Activated CD8-positive, alpha-beta T cell treated with anti-CD3 and anti-CD28 coated beads, Interleukin-2, amount 10 ng/mL, durations not matched to agents 7 days and 5 days (primary cell): ENCODE data around the gene LDB3. TPM values are rescaled to one million over a fixed set of nuclear protein-coding genes. Genes with fewer than 3 reads are reported as not detected.

Source experiments
- ATAC-seq: fragments of 150-1000 bp; cut with Tn5 transposase; one replicate; pipeline ENCODE4 v1.10.0; 2021; ENCODE audit warnings: moderate library complexity
- CTCF ChIA-PET: fragments of 350-600 bp; sonication (Branson Sonifier 250); formaldehyde crosslinking; loops from one replicate; lab custom pipeline; 2021; ENCODE audit warnings: antibody characterized with exemption; lab: Charles Lee
- POLR2A ChIA-PET: fragments of 350-600 bp; sonication (Branson Sonifier 250); formaldehyde crosslinking; loops from one replicate; lab custom pipeline; 2021; ENCODE audit warnings: antibody characterized with exemption; lab: Charles Lee
- DNase-seq: peaks from one replicate; pipeline ENCODE4 v3.0.0-alpha.2; 2020
- H3K27ac Mint-ChIP-seq: one replicate; pipeline ENCODE4 v1.8.0; 2021; ENCODE audit warnings: mild to moderate bottlenecking, mixed read lengths
- H3K27me3 Mint-ChIP-seq: one replicate; pipeline ENCODE4 v1.8.0; 2021; ENCODE audit warnings: low read depth, mixed read lengths
- H3K36me3 Mint-ChIP-seq: one replicate; pipeline ENCODE4 v1.8.0; 2021; ENCODE audit warnings: low read depth, mixed read lengths
- H3K4me1 Mint-ChIP-seq: one replicate; pipeline ENCODE4 v1.8.0; 2021; ENCODE audit warnings: low read depth, mixed read lengths
- H3K4me3 Mint-ChIP-seq: one replicate; pipeline ENCODE4 v1.8.0; 2021; ENCODE audit warnings: mild to moderate bottlenecking, mixed read lengths
- H3K9me3 Mint-ChIP-seq: one replicate; pipeline ENCODE4 v1.8.0; 2022; ENCODE audit warnings: mixed read lengths; ENCODE audit not compliant: insufficient read depth
- total RNA-seq, 2 experiments: library from RNA; stranded (reverse); gene quantifications; one replicate each; pipeline ENCODE4 v1.2.3, GENCODE V29; 2021

LDB3 gene
- total RNA-seq, 2 experiments from 2014 or later = 0.05 TPM; not detected in 1

DNA sequence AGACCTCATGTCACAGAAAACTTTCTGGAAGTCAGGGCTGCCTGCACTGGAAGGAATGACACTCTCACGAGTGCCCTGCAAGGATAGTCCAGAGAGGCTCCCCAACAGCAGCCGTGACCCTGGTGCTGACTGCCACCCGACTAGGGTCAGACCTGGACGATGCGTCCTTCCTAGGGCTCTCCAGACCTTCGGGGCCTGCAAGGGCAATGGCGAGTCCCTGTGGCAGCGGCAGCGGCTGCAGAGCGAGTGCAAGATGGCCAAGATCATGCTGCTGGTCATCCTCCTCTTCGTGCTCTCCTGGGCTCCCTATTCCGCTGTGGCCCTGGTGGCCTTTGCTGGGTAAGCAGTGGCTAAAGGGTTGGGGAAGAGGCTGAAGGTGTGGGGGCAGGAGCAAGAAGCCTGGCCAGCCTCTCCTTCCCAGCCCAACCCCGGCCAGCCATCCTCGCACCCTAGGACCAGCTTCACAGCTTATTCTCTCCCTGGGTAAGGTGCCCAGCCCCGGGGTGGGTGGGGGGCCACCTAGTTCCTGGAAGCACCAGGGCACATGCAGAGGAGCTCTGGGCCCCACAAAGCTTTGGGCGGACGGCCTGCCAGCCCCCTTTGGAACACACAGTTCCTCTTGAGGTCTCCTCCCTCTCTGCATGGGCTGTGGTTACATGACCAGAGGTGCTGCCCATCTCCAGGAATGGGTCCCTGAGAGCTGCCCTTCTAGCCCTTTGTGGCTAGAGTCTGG, 8.4 kb upstream of the LDB3 start:
- no peak overlapping the region for H3K27ac Mint-ChIP-seq
- DNase-seq = no peak
- ATAC-seq = no peak
- H3K36me3 Mint-ChIP-seq = no peaks in the 10 kb centered on the region
- CTCF ChIA-PET = no interaction called here
- POLR2A ChIA-PET = no interaction called here
- no peaks in the 10 kb centered on the region for H3K4me1 Mint-ChIP-seq
- no peaks in the 10 kb centered on the region for H3K27me3 Mint-ChIP-seq
- H3K9me3 Mint-ChIP-seq = no peaks in the 10 kb centered on the region
- no peak overlapping the region for H3K4me3 Mint-ChIP-seq

- no peaks in the 10 kb centered on the region for H3K27me3 Mint-ChIP-seq
- ChIA-PET POLR2A (no interaction called here), CTCF (no interaction called here)
- no peaks in the 10 kb centered on the region for H3K4me1 Mint-ChIP-seq
- no peak overlapping the region for H3K27ac Mint-ChIP-seq
- ATAC-seq (no peak), DNase-seq (no peak)
- no peaks in the 10 kb centered on the region for H3K36me3 Mint-ChIP-seq
- H3K9me3 Mint-ChIP-seq = no peaks in the 10 kb centered on the region
- no peak overlapping the region for H3K4me3 Mint-ChIP-seq
Observed at GRCh38 chr10:86661161-86662025, 6.9 kb upstream of the LDB3 start.

DNA sequence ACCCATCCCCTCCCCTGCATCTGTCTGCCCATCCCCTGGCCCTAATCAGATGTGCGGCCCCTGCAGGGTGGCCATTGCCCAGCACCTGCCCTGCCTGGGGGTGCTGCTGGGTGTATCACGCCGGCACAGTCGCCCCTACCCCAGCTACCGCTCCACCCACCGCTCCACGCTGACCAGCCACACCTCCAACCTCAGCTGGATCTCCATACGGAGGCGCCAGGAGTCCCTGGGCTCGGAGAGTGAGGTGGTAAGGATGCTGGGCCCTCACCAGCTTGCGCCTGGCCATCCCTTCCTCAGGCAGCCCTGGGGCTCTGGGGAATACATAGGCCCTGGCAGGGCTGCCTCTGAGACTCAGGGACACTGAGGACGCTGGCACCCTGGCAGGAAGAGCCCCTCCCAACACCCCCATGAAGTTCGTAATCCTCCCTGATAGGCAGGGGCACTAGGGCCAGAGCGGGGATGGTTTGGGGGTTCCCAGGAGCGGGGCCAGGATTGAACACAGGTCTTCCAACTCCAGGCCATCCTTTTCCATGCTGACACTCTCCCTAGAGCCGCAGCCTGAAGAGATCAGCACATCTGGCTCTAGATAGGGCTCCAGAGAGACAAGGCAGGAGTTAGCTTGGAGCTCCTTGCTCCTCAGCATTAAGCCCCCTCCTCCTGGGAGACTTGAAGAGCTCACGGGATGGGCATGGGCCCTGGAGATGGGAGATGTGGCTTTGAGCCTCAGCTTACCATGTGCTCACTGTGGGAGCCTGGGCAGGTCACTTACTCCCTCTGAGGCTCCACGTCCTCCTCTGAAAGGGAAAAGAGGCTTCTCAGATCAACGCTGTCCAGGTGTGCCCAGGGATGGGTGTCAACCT, 5.9 kb upstream of the LDB3 start:
- Mint-ChIP-seq H3K4me3 (no peak overlapping the region), H3K27ac (no peak overlapping the region), H3K36me3 (no peaks in the 10 kb centered on the region), H3K4me1 (no peaks in the 10 kb centered on the region), H3K9me3 (no peaks in the 10 kb centered on the region), H3K27me3 (no peaks in the 10 kb centered on the region)
- ATAC-seq (no peak), DNase-seq (no peak)
- ChIA-PET POLR2A (no interaction called here), CTCF (no interaction called here)

DNA sequence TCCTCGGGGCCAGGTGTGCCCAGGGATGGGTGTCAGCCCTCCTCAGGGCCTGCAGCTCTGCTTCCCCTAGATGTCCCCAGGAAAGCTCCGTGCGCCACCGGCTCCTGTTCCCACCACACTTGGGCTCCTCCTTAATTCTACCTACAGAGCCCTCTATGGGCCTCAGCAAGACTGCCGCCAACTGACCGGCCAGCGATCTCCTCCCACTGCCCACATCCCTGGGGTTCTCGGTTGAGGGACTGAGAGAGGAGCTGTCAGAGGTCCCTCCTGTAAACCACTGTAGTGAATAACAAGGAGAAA, 5.3 kb upstream of the LDB3 start:
- POLR2A ChIA-PET = no interaction called here
- no peaks in the 10 kb centered on the region for H3K9me3 Mint-ChIP-seq
- DNase-seq (no peak), ATAC-seq (no peak)
- CTCF ChIA-PET = no interaction called here
- no peaks in the 10 kb centered on the region for H3K27me3 Mint-ChIP-seq
- no peak overlapping the region for H3K27ac Mint-ChIP-seq
- H3K4me1 Mint-ChIP-seq = no peaks in the 10 kb centered on the region
- H3K36me3 Mint-ChIP-seq = no peaks in the 10 kb centered on the region
- no peak overlapping the region for H3K4me3 Mint-ChIP-seq

DNA sequence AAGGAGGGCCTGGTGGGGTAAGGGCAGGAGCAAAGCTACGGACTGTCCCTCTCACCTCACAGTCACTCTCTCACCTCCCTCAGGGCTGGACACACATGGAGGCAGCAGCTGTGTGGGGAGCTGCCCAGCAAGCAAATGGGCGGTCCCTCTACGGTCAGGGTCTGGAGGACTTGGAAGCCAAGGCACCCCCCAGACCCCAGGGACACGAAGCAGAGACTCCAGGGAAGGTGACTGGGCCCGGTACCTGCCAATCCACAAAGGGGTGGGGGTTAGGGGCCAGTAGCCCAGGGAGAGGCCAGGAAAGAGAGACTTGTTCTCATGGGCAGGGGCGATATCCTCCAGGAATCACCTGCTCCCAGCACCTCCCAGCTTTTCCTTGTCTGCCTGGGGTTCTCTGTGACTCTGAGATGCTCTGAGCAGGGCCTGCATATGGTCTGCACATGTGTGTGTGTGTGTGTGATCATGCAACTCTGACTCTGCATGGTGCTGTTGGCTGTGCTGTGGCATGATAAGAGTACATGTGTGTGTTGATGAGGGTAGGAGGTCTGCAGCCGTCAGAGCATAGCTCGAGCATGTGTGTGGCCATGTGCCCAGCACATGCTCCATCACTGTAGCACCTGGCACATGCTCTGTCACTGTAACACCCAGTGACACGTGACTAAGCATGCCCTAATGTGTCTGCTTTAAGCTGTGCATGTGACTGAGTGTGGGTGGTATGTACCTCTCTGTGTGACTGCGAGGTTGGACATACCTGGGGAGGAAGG, 4.6 kb upstream of the LDB3 start:
- CTCF ChIA-PET = no interaction called here
- DNase-seq (no peak), ATAC-seq (no peak)
- H3K36me3 Mint-ChIP-seq = no peaks in the 10 kb centered on the region
- no peaks in the 10 kb centered on the region for H3K4me1 Mint-ChIP-seq
- POLR2A ChIA-PET = interaction anchor here (0.6 kb wide), 1 partner anchor 732 kb away, joined by 3 read pairs; no protein-coding TSS in a partner anchor
- H3K27ac Mint-ChIP-seq = no peak overlapping the region
- no peaks in the 10 kb centered on the region for H3K9me3 Mint-ChIP-seq
- no peaks in the 10 kb centered on the region for H3K27me3 Mint-ChIP-seq
- no peak overlapping the region for H3K4me3 Mint-ChIP-seq

DNA sequence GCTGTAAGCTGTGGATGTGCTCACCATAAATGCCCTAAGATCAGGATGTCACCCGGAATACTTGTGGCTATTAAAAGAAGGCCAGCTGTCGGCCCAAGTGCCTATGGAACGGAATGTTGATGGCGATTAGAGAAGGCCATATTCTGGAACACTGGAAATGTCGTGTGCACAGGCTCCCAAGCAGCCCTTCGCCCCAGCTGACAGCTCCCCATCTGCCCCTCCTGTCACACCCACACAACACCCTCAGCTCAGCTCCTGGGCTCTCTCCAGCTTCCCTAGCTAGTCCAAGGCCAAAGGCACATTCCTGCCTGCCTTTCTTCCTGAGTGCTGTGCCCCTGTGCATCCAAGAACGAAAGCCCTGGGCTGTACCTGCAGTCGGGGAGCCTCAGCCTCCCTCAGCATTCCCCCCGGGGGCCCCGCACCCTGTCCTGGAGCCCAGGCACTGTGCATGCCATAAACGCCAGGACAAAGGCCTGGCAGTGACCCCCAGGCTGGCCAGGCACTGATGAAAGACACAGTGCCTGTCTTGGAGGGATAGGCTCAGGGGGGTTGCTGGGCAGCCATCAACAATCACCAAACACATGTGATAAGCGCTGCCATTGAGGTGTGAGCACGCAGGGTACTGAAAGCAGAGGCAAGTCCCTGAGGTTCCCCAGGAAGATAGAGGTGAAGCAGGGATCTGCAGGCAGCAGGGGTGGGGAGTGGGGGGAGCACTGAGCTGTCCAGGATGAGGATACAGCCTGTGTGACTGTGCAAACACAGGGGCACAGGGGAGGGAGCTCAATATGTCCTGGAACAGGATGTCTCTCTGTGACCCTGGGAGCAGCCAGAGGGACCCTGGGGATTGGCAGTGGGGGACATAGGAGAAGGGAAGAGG, 3.7 kb upstream of the LDB3 start:
- ChIA-PET CTCF (no interaction called here), POLR2A (interaction anchor here (0.6 kb wide), 1 partner anchor 733 kb away, joined by 3 read pairs; no protein-coding TSS in a partner anchor)
- ATAC-seq (no peak), DNase-seq (no peak)
- H3K27ac Mint-ChIP-seq = no peak overlapping the region
- H3K36me3 Mint-ChIP-seq = no peaks in the 10 kb centered on the region
- H3K4me1 Mint-ChIP-seq = no peaks in the 10 kb centered on the region
- H3K4me3 Mint-ChIP-seq = no peak overlapping the region
- H3K27me3 Mint-ChIP-seq = no peaks in the 10 kb centered on the region
- no peaks in the 10 kb centered on the region for H3K9me3 Mint-ChIP-seq

DNA sequence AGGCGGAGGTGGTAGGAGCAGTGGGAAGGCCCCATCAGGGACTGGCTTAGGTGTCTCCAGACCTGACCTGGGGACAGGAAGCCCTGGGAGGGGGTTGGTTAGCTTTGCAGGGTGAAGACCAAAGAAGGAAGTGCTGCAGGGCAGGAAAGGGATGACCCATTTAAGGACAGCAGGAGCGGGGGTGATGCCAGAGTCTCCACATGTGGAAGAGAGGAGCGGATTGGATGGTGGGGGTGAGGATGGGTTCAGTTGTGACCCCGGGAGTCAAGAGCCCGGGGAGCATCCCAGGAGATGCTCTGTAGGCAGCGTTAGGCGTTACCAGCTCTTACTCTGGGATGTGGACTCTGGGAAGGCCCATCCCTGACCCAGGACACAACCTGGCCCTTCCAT, 3.1 kb upstream of the LDB3 start:
- Mint-ChIP-seq H3K4me3 (no peak overlapping the region), H3K9me3 (no peaks in the 10 kb centered on the region), H3K27me3 (no peaks in the 10 kb centered on the region), H3K27ac (no peak overlapping the region), H3K36me3 (no peaks in the 10 kb centered on the region), H3K4me1 (no peaks in the 10 kb centered on the region)
- no peak for ATAC-seq
- DNase-seq = no peak
- ChIA-PET CTCF (interaction anchor here (1.2 kb wide), 1 partner anchor 28 kb away, joined by 4 read pairs; no protein-coding TSS in a partner anchor), POLR2A (no interaction called here)

- Mint-ChIP-seq H3K36me3 (no peaks in the 10 kb centered on the region), H3K4me3 (no peak overlapping the region), H3K27ac (no peak overlapping the region), H3K27me3 (no peaks in the 10 kb centered on the region), H3K4me1 (no peaks in the 10 kb centered on the region), H3K9me3 (no peaks in the 10 kb centered on the region)
- POLR2A ChIA-PET = no interaction called here
- no peak for DNase-seq
- no peak for ATAC-seq
- CTCF ChIA-PET = interaction anchor here (1.2 kb wide), 1 partner anchor 27 kb away, joined by 4 read pairs; no protein-coding TSS in a partner anchor
Observed at GRCh38 chr10:86665868-86666267, 2.4 kb upstream of the LDB3 start.

- POLR2A ChIA-PET = no interaction called here
- ATAC-seq = no peak
Observed at GRCh38 chr10:86666538-86666937, 1.8 kb upstream of the LDB3 start.

DNA sequence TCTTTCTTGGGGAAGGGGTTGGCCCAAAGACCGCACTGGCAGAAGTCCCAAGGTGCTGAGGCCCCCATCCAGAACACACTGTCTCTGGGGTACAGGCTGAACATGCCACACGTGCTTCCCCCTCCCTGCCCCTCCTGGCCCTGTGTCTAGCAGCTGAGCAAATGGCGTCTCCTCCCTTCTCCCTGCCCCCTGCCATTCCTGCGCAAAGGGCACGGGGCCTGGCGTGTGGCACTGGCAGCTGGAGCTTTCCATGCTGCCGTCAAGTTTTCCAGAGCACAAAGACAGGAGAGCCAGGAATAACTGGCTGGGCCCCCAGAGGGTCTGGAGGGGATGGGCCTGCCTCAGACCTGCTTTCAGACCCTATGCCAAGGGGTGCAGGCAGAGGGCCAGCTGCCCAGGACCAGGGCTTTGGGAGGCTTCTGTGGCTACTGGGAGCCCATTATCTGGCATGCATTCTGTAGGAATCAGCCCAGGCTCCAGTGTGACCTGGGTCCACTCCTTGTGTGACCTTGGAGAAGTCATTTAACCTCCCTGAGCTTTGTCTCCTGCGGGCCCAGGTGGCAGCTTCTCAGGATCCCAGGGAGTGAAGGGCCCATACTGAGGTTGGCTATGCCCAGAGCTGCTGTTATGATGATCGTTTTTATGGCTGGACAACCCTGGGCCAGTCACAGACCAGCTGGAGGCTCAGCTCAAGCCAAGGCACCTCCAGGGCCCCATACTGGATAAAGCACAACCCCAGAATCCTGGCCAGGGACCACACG, 710 bp upstream of the LDB3 start:
- ChIA-PET POLR2A (no interaction called here), CTCF (no interaction called here)
- ATAC-seq (no peak), DNase-seq (no peak)
- Mint-ChIP-seq H3K36me3 (no peaks in the 10 kb centered on the region), H3K27ac (no peak overlapping the region), H3K4me3 (no peak overlapping the region), H3K9me3 (no peaks in the 10 kb centered on the region), H3K4me1 (no peaks in the 10 kb centered on the region), H3K27me3 (no peaks in the 10 kb centered on the region)

More at GRCh38 chr10:86666538-86666937, 1.8 kb upstream of the LDB3 start:
- Mint-ChIP-seq H3K27ac (no peak overlapping the region), H3K4me3 (no peak overlapping the region), H3K4me1 (no peaks in the 10 kb centered on the region), H3K9me3 (no peaks in the 10 kb centered on the region), H3K36me3 (no peaks in the 10 kb centered on the region), H3K27me3 (no peaks in the 10 kb centered on the region)
- DNase-seq = no peak
- CTCF ChIA-PET = interaction anchor here (1.2 kb wide), 1 partner anchor 27 kb away, joined by 4 read pairs; no protein-coding TSS in a partner anchor
